ENCODE results near the gene PIK3CG.
"Not testable (repeated sequence)": the region's sequence is repeated elsewhere in the genome, so short reads cannot be mapped to it uniquely, and the experiment has no call there.

PIK3CG gene

DNA sequence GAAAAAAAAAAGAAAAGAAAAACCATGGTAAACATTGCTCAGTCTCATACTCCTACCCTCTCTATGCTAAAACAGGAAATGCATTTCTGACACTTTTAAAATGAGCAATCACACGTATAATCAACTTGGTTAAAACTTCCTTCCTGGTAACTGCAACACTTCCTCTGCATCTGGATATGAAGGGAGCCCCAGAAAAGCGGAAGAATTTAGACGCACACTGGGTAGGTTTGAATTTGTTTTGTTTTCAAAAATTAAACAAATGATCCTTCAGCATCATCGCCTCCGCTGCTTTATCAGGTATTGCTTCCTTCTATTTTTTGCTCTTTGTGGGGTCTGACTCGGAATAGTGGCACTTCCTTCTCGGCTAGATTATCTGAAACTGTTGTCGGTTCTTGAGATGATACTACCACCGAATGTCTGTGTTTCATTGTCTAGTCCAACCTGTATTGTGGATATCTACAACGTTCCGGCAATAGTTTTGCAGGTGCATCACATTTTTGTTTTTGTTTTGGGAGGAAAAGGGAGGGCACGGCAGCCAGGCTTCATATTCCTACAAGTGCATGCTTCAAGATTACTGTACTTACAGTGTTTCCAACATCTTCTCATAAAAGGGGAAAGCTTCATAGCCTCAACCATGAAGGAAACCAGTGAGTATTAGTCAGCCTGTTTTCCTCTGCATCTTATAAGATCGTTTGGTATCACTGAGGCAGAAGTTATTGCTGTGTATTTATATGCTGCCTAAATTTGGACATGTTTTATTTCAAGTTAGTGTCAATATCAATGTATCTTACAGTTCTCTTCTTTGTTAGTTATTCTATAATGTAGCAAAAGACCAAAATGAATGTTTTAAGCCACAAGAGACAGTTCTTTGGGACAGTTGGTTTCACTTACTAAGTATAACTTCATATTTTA lies at the start of gene PIK3CG:
PIK3CG (plus strand) TSS at position 153 of the 912 bp plus-strand sequence. CDS start 2,280 bp downstream, outside the sequence.
- Histone ChIP-seq H3K27me3 (ENCODE audit: low read depth) (peaks cover 20% of the 10 kb centered on the region), H3K36me3 (replicated peaks) (no peaks in the 10 kb centered on the region), H3K9me3 (no peaks in the 10 kb centered on the region), H3K4me3 (no peak within 1 kb of the TSS), H3K4me1 (no peaks in the 10 kb centered on the region)
- in situ Hi-C loops (cut with MboI; ENCODE audit: low sequenced_read_pairs): no loop called here
- DNase-seq (ENCODE audit: low spot score in 2 of 2): no peak

DNA sequence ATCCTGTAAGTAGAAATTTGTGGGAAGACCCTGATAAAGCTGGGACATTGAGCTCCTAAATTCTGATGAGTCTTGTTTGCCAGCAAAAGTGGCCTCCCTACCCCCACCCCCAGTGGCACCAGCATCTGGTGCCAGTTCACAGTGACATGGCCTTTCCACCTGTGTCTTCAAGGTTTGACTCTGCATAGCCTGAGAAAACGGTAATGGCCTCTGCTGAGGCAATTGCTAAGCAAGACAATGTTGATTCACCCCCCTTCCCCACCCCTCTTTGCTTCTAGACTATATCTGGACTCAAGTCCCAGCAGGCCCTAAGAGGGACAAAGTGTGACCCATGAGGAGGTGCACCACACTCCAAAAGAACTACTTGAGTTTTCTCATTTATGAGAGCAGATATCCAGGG lies 48.0 kb upstream of the PIK3CG start:
- no peaks in the 10 kb centered on the region for H3K27me3 ChIP-seq (ENCODE audit: low read depth)
- H3K4me3 ChIP-seq: no peak overlapping the region
- in situ Hi-C loops (cut with MboI; ENCODE audit: low sequenced_read_pairs): no loop called here
- H3K9me3 ChIP-seq: no peaks in the 10 kb centered on the region
- H3K36me3 ChIP-seq (replicated peaks): no peaks in the 10 kb centered on the region
- H3K4me1 ChIP-seq: no peaks in the 10 kb centered on the region
- no peak for DNase-seq (ENCODE audit: low spot score in 2 of 2)

DNA sequence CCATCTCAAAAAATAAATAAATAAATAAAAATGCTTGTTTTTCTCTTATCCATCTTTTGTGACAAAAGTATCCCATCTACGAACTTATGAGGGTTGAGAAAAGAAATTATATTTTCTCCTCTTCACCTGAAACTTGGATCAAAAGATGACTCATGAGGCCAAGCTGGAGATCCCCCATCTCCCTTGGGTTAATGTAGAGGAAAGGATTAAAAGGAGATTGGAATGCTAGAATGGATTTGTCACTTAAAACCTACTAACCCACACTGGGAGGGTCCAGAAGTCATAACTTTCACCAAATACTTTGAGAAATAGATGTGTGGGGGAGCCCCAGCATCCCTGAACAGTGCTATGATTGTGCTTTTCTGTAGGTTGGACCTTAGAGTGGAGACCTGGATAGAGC lies 46.3 kb upstream of the PIK3CG start:
- H3K9me3 ChIP-seq: no peaks in the 10 kb centered on the region
- H3K27me3 ChIP-seq (ENCODE audit: low read depth): no peaks in the 10 kb centered on the region
- in situ Hi-C loops (cut with MboI; ENCODE audit: low sequenced_read_pairs): no loop called here

DNA sequence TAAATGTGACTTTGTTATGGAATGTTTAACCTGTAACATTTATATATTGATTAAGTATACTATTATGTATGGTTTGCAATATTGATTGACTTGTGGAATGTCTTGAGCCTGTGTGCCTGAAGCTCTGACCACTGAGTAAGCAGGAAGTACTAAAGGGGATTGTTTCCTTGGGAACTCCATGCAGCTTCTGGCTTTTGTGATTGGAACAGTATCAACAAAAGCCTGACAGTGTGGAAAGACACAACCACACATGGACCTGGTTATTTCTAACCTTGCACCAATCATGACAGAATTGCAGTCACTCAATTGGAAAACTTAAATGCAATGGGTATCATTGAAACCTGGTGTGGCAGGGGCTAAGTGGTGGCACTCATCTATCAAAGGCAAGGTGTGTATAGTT lies 45.5 kb upstream of the PIK3CG start:
- Histone ChIP-seq H3K4me3 (no peak overlapping the region), H3K9me3 (no peaks in the 10 kb centered on the region), H3K36me3 (replicated peaks) (no peaks in the 10 kb centered on the region), H3K4me1 (no peaks in the 10 kb centered on the region), H3K27me3 (ENCODE audit: low read depth) (no peaks in the 10 kb centered on the region)
- in situ Hi-C loops (cut with MboI; ENCODE audit: low sequenced_read_pairs): no loop called here
- DNase-seq (ENCODE audit: low spot score in 2 of 2): no peak

More for the DNA sequence above, 46.3 kb upstream of the PIK3CG start:
- DNase-seq (ENCODE audit: low spot score in 2 of 2): no peak
- Histone ChIP-seq H3K4me1 (no peaks in the 10 kb centered on the region), H3K4me3 (no peak overlapping the region), H3K36me3 (replicated peaks) (no peaks in the 10 kb centered on the region)

DNA sequence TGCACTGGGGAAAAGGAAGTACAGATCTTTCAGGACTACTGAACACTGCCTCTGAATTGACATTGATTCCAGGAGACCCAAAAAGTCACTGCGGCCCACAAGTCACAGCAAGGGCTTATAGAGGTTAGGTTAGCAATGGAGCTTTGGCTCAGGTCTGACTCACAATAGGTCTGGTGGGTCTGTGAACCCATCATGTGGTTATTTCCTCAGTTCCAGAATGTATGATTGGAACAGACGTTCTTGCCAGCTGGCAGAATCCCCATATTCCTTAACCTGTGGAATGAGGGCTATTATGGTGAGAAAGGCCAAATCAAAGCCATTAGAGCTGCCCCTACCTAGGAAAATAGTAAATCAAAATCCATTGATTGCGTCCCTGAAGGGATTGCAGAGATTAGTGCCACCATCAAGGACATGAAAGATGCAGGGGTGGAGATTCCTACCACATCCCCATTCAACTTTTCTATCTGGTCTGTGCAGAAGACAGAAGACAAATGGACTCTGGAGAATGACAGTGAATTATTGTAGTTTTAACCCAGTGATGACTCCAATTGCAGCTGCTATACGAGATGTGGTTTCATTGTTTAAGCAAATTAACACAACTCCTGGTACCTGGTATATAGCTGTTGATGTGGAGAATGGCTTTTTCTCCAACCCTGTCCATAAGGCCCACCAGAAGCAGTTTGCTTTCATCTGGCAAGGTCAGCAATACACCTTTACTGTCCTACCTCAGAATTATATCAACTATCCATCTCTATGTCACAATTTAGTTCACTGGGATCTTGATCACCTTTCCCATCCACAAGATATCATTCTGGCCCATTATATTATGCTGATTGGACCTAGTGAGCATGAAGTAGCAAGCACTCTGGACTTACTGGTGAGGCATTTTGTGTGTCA lies 44.5 kb upstream of the PIK3CG start:
- no peaks in the 10 kb centered on the region for H3K4me1 ChIP-seq
- DNase-seq (ENCODE audit: low spot score in 2 of 2): no peak
- in situ Hi-C loops (cut with MboI; ENCODE audit: low sequenced_read_pairs): no loop called here
- no peaks in the 10 kb centered on the region for H3K36me3 ChIP-seq (replicated peaks)
- H3K4me3 ChIP-seq: no peak overlapping the region
- H3K9me3 ChIP-seq: no peaks in the 10 kb centered on the region
- H3K27me3 ChIP-seq (ENCODE audit: low read depth): no peaks in the 10 kb centered on the region

DNA sequence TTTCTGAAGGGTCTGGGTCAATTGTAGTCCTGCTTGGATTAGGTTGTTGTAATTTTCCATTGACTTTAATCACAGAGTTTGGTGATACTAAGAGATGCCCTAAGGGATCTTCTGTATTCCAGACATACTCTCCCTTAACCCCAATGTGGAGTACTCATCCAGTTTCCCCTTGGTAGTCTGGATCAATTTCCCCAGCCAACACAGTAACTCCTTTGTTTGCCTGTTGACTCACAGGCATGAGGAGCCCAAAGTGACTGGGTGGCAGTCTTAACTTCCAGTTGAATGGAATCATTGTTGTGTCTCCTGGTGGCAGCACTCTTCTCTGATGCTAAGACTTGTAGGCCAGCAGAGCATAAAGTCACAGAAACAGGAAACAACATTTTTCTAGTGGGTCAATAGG lies 41.5 kb upstream of the PIK3CG start:
- in situ Hi-C loops (cut with MboI; ENCODE audit: low sequenced_read_pairs): no loop called here
- H3K36me3 ChIP-seq (replicated peaks): no peaks in the 10 kb centered on the region
- H3K4me1 ChIP-seq: no peaks in the 10 kb centered on the region
- no peak overlapping the region for H3K4me3 ChIP-seq
- no peak for DNase-seq (ENCODE audit: low spot score in 2 of 2)
- H3K27me3 ChIP-seq (ENCODE audit: low read depth): no peaks in the 10 kb centered on the region
- no peaks in the 10 kb centered on the region for H3K9me3 ChIP-seq

DNA sequence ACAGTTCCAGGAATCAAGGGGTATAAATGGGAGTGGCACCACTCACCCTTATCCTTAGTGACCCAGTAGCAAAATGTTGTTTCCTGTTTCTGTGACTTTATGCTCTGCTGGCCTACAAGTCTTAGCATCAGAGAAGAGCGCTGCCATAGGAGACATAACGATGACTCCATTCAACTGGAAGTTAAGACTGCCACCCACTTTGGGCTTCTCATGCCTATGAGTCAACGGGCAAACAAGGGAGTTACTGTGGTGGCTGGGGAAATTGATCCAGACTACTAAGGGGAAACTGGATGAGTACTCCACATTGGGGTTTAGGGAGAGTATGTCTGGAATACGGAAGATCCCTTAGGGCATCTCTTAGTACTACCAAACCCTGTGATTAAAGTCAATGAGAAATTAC lies 40.6 kb upstream of the PIK3CG start:
- H3K4me1 ChIP-seq: no peaks in the 10 kb centered on the region
- in situ Hi-C loops (cut with MboI; ENCODE audit: low sequenced_read_pairs): no loop called here
- H3K9me3 ChIP-seq: no peaks in the 10 kb centered on the region
- no peaks in the 10 kb centered on the region for H3K27me3 ChIP-seq (ENCODE audit: low read depth)
- DNase-seq (ENCODE audit: low spot score in 2 of 2): no peak
- no peak overlapping the region for H3K4me3 ChIP-seq
- H3K36me3 ChIP-seq (replicated peaks): no peaks in the 10 kb centered on the region

DNA sequence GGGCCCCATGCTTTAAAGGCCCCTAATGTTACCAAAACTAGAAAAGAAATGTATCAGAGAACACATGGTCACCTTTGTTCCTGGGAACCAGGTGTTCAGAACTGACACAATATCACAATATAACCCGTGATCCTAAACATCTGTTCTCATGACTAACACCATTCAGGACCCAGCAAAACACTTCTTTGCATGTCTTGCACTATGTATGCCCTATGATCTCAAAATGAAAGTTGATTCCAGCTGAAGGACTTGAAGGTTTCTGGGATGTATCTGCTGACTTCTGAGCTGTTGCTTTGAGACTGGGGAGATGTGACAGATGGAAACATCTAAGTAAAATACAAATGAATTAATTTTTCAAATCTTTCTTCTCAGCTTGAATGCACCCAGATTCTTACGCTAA lies 37.5 kb upstream of the PIK3CG start:
- no peaks in the 10 kb centered on the region for H3K4me1 ChIP-seq
- DNase-seq (ENCODE audit: low spot score in 2 of 2): no peak
- no peak overlapping the region for H3K4me3 ChIP-seq
- no peaks in the 10 kb centered on the region for H3K27me3 ChIP-seq (ENCODE audit: low read depth)
- no peaks in the 10 kb centered on the region for H3K9me3 ChIP-seq
- H3K36me3 ChIP-seq (replicated peaks): no peaks in the 10 kb centered on the region
- in situ Hi-C loops (cut with MboI; ENCODE audit: low sequenced_read_pairs): no loop called here

DNA sequence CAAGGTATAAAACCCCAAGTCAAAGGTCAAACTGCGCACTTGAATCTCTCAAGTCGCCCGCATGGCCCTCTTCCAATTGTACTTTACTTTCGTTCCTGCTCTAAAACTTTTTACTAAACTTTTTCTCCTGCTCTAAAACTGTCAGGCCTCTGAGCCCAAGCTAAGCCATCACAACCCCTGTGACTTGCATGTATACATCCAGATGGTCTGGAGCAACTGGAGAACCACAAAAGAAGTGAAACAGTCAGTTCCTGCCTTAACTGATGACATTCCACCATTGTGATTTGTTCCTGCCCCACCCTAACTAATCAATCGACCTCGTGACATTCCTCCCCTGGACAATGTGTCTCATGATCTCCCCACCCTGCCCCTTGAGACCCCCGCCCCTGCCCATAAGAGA lies 35.6 kb upstream of the PIK3CG start:
- Histone ChIP-seq H3K9me3 (no peaks in the 10 kb centered on the region), H3K4me3 (no peak overlapping the region), H3K4me1 (no peaks in the 10 kb centered on the region), H3K36me3 (replicated peaks) (no peaks in the 10 kb centered on the region), H3K27me3 (ENCODE audit: low read depth) (no peaks in the 10 kb centered on the region)
- in situ Hi-C loops (cut with MboI; ENCODE audit: low sequenced_read_pairs): no loop called here
- DNase-seq (ENCODE audit: low spot score in 2 of 2): no peak

DNA sequence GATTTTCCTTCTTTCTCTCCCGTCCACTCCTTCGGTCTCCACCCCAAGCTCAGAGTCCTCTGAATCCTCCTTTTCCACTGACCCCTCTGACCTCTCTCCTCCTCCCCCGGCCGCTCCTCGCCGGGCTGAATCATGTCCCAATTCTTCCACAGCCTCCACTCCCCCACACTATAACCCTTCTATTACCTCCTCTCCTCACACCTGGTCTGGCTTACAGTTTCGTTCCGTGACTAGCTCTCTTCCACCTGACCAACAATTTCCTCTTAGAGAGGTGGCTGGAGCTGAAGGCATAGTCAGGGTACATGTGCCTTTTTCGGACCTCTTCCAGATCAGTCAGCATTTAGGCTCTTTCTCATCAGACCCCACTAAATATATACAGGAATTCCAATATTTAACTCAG lies 34.2 kb upstream of the PIK3CG start:
- in situ Hi-C loops (cut with MboI; ENCODE audit: low sequenced_read_pairs); H3K36me3 ChIP-seq (replicated peaks); H3K4me1 ChIP-seq; H3K4me3 ChIP-seq; H3K9me3 ChIP-seq; H3K27me3 ChIP-seq (ENCODE audit: low read depth); DNase-seq (ENCODE audit: low spot score in 2 of 2): not testable (repeated sequence)

DNA sequence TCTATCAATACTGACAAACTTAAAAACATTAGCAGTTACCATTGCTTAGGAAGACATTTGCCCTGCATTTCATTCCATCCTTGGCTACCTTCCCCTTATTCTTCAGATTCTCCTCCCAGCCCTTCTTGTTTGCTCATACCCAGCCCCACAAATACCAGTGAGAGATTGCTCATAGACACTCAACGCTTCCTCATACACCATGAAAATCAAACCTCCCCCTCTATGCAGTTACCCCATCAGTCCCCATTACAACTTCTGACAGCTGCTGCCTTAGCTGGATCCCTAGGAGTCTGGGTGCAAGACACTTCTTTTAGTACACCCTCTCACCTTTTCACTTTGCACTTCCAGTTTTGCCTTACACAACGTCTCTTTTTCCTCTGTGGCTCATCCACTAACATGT lies 28.3 kb upstream of the PIK3CG start:
- no peaks in the 10 kb centered on the region for H3K36me3 ChIP-seq (replicated peaks)
- DNase-seq (ENCODE audit: low spot score in 2 of 2): no peak
- in situ Hi-C loops (cut with MboI; ENCODE audit: low sequenced_read_pairs): no loop called here
- no peaks in the 10 kb centered on the region for H3K9me3 ChIP-seq
- H3K4me1 ChIP-seq: no peaks in the 10 kb centered on the region
- H3K4me3 ChIP-seq: no peak overlapping the region
- H3K27me3 ChIP-seq (ENCODE audit: low read depth): no peaks in the 10 kb centered on the region

DNA sequence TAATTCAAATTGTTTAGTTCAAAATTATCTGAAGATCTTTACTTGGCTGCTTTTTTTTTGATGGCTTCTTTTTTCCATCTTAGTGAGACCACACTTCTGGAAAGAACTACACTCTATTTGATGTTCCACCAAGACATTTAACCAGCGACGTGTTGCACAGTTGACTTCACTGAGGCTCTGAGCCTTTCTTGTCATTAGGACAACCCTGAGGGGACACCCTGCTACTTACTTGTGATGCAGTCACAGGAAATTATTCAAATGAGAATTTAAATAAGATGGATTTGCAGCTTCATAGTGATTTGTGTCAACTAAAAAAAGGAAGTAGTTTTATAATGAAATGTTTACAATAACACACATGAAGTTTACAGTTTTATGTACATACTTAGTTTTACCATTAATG lies 25.6 kb upstream of the PIK3CG start:
- H3K9me3 ChIP-seq: no peaks in the 10 kb centered on the region
- DNase-seq (ENCODE audit: low spot score in 2 of 2): no peak
- no peaks in the 10 kb centered on the region for H3K4me1 ChIP-seq
- H3K27me3 ChIP-seq (ENCODE audit: low read depth): 0 out of 2 replicates have a peak, but pooled peaks cover 3% of the 10 kb centered on the region
- no peaks in the 10 kb centered on the region for H3K36me3 ChIP-seq (replicated peaks)
- H3K4me3 ChIP-seq: no peak overlapping the region
- in situ Hi-C loops (cut with MboI; ENCODE audit: low sequenced_read_pairs): no loop called here

DNA sequence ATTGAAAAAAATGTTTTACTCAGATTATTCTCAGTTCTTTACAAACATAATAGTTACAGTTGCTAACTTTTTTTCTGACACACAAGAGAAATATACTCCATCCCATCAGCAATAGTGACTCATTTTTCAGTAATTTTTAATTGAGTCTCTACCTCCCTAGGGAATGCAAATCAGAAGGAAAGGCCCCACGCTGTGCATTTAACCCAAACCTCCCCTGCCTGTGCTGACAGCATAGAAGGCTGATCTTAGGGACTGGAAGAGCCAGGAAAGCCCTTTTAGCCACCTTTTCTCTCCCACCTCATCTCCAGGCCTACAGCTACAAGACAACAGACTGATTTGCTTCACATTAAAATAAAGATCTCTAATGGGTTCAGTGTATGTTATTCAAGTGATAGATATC lies 24.7 kb upstream of the PIK3CG start:
- H3K4me3 ChIP-seq: no peak overlapping the region
- DNase-seq (ENCODE audit: low spot score in 2 of 2): no peak
- 0 out of 2 replicates have a peak, but pooled peaks cover 3% of the 10 kb centered on the region for H3K27me3 ChIP-seq (ENCODE audit: low read depth)
- in situ Hi-C loops (cut with MboI; ENCODE audit: low sequenced_read_pairs): no loop called here
- H3K36me3 ChIP-seq (replicated peaks): no peaks in the 10 kb centered on the region
- no peaks in the 10 kb centered on the region for H3K9me3 ChIP-seq
- no peaks in the 10 kb centered on the region for H3K4me1 ChIP-seq

DNA sequence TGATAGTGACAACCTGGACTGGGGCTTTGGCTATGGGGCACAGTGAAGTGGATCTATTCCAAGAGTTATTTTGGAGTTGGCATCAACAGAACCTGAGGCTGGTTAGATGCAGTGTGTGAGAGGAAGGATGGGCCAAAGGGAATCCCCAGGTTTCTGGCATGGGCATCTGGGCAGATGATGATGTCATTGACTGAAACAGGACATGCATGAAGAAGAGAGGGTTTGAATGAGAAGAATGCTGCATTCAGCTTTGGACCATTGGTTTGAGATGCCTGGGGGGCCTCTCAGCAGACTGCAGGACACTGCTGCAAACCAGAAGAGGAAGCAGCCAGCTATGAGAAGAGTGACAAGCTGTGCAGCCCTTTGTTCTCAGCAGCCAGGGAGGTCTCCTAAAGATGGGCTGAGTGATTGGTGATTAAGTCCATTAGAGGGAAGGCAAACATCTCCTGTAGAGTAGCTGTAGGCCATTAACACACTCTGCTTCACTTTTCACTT lies 23.1 kb upstream of the PIK3CG start:
- H3K4me3 ChIP-seq: no peak overlapping the region
- H3K27me3 ChIP-seq (ENCODE audit: low read depth): 0 out of 2 replicates have a peak, but pooled peaks cover 3% of the 10 kb centered on the region
- no peaks in the 10 kb centered on the region for H3K36me3 ChIP-seq (replicated peaks)
- no peak for DNase-seq (ENCODE audit: low spot score in 2 of 2)
- H3K9me3 ChIP-seq: no peaks in the 10 kb centered on the region
- no peaks in the 10 kb centered on the region for H3K4me1 ChIP-seq
- in situ Hi-C loops (cut with MboI; ENCODE audit: low sequenced_read_pairs): no loop called here

All from HAP-1 (cell line).